K562 (cell line): ENCODE data around the gene SLAIN2. TPM values are rescaled to one million over a fixed set of nuclear protein-coding genes. Genes with fewer than 3 reads are reported as not detected.

Experiments used
- ATAC-seq: fragments of 200-7000 bp; cut with Tn5 transposase; 3 replicates; pipeline ENCODE4 v1.9.1; 2020; ENCODE audit warnings: moderate library complexity
- BruUV-seq: library from RNA; stranded (reverse); fragments of 400-500 nt; replicated peaks from 2 replicates; lab custom pipeline; 2021; lab: Mats Ljungman, UMichigan
- CTCF ChIA-PET: fragments of 300-600 bp; formaldehyde crosslinking; extraction: SDS; loops from one replicate; lab custom pipeline; 2021; ENCODE audit warnings: low intra/inter-chr PET ratio; lab: Yijun Ruan, JAX
- POLR2A ChIA-PET: fragments of 300-600, 350-650 bp; sonication (Branson Sonifier 250); formaldehyde crosslinking; extraction: SDS; loops from one replicate; lab custom pipeline; 2021; ENCODE audit warnings: antibody characterized with exemption, inconsistent platforms; lab: Yijun Ruan, JAX
- DNase-seq, 4 experiments: peaks; one replicate each; pipeline versions ENCODE4 v3.0.0 to v3.0.0-alpha.2; 2011 to 2018; ENCODE audit warnings: low spot score in 3 of 4, mixed read lengths in 3 of 4; ENCODE audit errors: extremely low read depth in 1 of 4
- FAIRE-seq: peaks from 2 replicates; lab custom pipeline; 2011; peaks lifted over from hg19 to GRCh38; lab: Jason Lieb, UNC
- H2AFZ ChIP-seq: 2 replicates; pipeline ENCODE4 v1.6.0; 2011; ENCODE audit warnings: low read depth, low read length, control low read depth, inconsistent platforms
- H3K27ac ChIP-seq: fragments of 200-600 bp; 3 replicates; pipeline ENCODE4 v1.8.0; 2011; ENCODE audit warnings: low read depth, mild to moderate bottlenecking, control low read depth, inconsistent platforms, low read length, moderate library complexity, mixed read lengths; ENCODE audit errors: extremely low read depth
- H3K27me3 ChIP-seq, 2 experiments: fragments of 300-600 bp in 1 of 2; 2 replicates in 1 of 2; 3 replicates in 1 of 2; pipeline versions ENCODE4 v1.6.0 to v1.8.0; 2011; ENCODE audit warnings: inconsistent platforms in 2 of 2, low read length in 2 of 2, mild to moderate bottlenecking in 1 of 2, mixed read lengths in 1 of 2, moderate library complexity in 1 of 2; ENCODE audit not compliant: control insufficient read depth in 2 of 2, insufficient read depth in 2 of 2
- H3K36me3 ChIP-seq: fragments of 300-600 bp; 3 replicates; pipeline ENCODE4 v1.8.0; 2011; ENCODE audit warnings: mild to moderate bottlenecking, low read length, inconsistent platforms; ENCODE audit not compliant: control insufficient read depth, insufficient read depth
- H3K4me1 ChIP-seq, 2 experiments: fragments of 200-600 bp in 1 of 2; replicated peaks in 1 of 2; 2 replicates in 1 of 2; 3 replicates in 1 of 2; pipeline versions ENCODE4 v1.5.1 to v1.8.0; 2011; ENCODE audit warnings: inconsistent platforms in 2 of 2, low read length in 2 of 2, mild to moderate bottlenecking in 1 of 2, mixed read lengths in 1 of 2, moderate library complexity in 1 of 2; ENCODE audit not compliant: control insufficient read depth in 2 of 2, insufficient read depth in 2 of 2
- H3K4me2 ChIP-seq: 2 replicates; pipeline ENCODE4 v1.6.1; 2011; ENCODE audit warnings: low read length, control low read depth, inconsistent platforms, mixed read lengths; ENCODE audit not compliant: insufficient read depth
- H3K4me3 ChIP-seq: fragments of 200-600 bp; sonication (generic), shearing (Covaris generic); 2 replicates; pipeline ENCODE4 v1.5.1; 2016; ENCODE audit warnings: control low read depth, inconsistent platforms
- H3K79me2 ChIP-seq: fragments of 200-600 bp; 3 replicates; pipeline ENCODE4 v1.8.0; 2011; ENCODE audit warnings: low read length, inconsistent platforms; ENCODE audit not compliant: control insufficient read depth, insufficient read depth
- H3K9ac ChIP-seq, 2 experiments: 2 replicates each; pipeline versions ENCODE4 v1.6.0 to v1.6.1; 2011; ENCODE audit warnings: low read depth in 2 of 2, low read length in 2 of 2, control low read depth in 1 of 2, inconsistent platforms in 1 of 2, mild to moderate bottlenecking in 1 of 2, mixed read lengths in 1 of 2; ENCODE audit not compliant: insufficient read depth in 1 of 2
- H3K9me1 ChIP-seq: one replicate; pipeline ENCODE4 v1.6.0; 2011; ENCODE audit warnings: inconsistent platforms, mild to moderate bottlenecking, low read length, moderate library complexity; ENCODE audit not compliant: control insufficient read depth, insufficient read depth
- H3K9me3 ChIP-seq: replicated peaks from 2 replicates; pipeline ENCODE4 v1.5.1; 2011; ENCODE audit warnings: low read depth, low read length, inconsistent platforms; ENCODE audit not compliant: control insufficient read depth, insufficient read depth
- H4K20me1 ChIP-seq: replicated peaks from 2 replicates; pipeline ENCODE4 v1.6.1; 2011; ENCODE audit warnings: low read length, inconsistent platforms, mixed read lengths; ENCODE audit not compliant: control insufficient read depth, insufficient read depth
- CBX5 ChIP-seq: IDR thresholded peaks from 2 replicates; pipeline ENCODE4 v1.6.1; 2014; ENCODE audit warnings: low read depth, borderline replicate concordance
- CEBPZ ChIP-seq: fragments of 150-350 bp; IDR thresholded peaks from 2 replicates; pipeline ENCODE4 v1.6.1; 2014; ENCODE audit warnings: low read depth, mild to moderate bottlenecking, low read length, borderline replicate concordance
- PRDM10 ChIP-seq: fragments of 450-650 bp; IDR thresholded peaks from 2 replicates; pipeline ENCODE4 v1.6.1; 2018; ENCODE audit not compliant: partially characterized antibody
- WGBS: fragments of 100-300 bp; shearing (Covaris generic); methylation state at CpG from one replicate; pipeline ENCODE4 v1.1.6; 2016; ENCODE audit warnings: low coverage, mixed read lengths; ENCODE audit not compliant: insufficient coverage; ENCODE audit errors: missing lambda C conversion rate; 5-methylcytosine and 5-hydroxymethylcytosine counted together
- in situ Hi-C: fragments of 300-500 bp; cut with MboI; formaldehyde crosslinking; loops from 4 replicates; pipeline ENCODE4 v1.15.0; 2018; ENCODE audit warnings: inconsistent platforms, mixed read lengths
- intact Hi-C: fragments of 100-400 bp; cut with micrococcal nuclease; formaldehyde crosslinking; loops from 2 replicates; pipeline ENCODE4 v1.14.2; 2022
- polyA plus RNA-seq, 8 experiments: library from polyadenylated mRNA; depleted of rRNA in 4 of 8; stranded (reverse) in 5 of 8; unstranded in 3 of 8; fragments of >200 nt; fragmentation: Nextera tagmentation in 2 of 8; fragmentation: Illumina TruSeq in 1 of 8; extraction: Ambion mirVana in 2 of 8; extraction: Trizol in 1 of 8; gene quantifications; 2 replicates each; pipeline versions ENCODE4 v1.2.1 to v1.2.3, GENCODE V29; 2011 to 2014; ENCODE audit warnings: inconsistent platforms in 1 of 8, missing spikeins in 1 of 8
- total RNA-seq, 7 experiments: library from RNA; depleted of rRNA in 6 of 7; stranded (reverse); fragments of >200 nt in 6 of 7; fragmentation: Illumina TruSeq in 2 of 7; extraction: Trizol in 2 of 7; gene quantifications; 2 replicates each; pipeline versions ENCODE4 v1.2.1 to v1.2.3, GENCODE V29; 2011 to 2021; ENCODE audit warnings: low replicate concordance in 1 of 7

Gene SLAIN2
- total and polyA plus RNA-seq, 9 of the 15 experiments (the other 6 are each of a cell fraction or from before 2014, with no cell fraction given): 3.5 to 116 (median 35.0) TPM

- BruUV-seq: no TSS peak
- Histone ChIP-seq H3K27ac (no peak overlapping the region), H4K20me1 (no peaks in the 10 kb centered on the region), H3K36me3 (peaks cover 2% of the 10 kb centered on the region; the same call in 1 of the 3 replicates), H3K79me2 (peaks cover 58% of the 10 kb centered on the region), H2AFZ (no peak overlapping the region), H3K4me2 (no peak overlapping the region), H3K9ac (no peak overlapping the region), H3K4me1 (no peaks in the 10 kb centered on the region), H3K9me3 (no peaks in the 10 kb centered on the region), H3K4me3 (no peak overlapping the region), H3K27me3 (no peaks in the 10 kb centered on the region), H3K9me1 (no peaks in the 10 kb centered on the region)
- 70% methylated on average over 4 of the region's 4 CpGs for WGBS
- CTCF ChIA-PET: no interaction called here
- no peak for TF ChIP-seq CEBPZ
- TF ChIP-seq PRDM10: peak; percentile 78
- no peak for TF ChIP-seq CBX5
- in situ Hi-C loops: no loop called here
- ATAC-seq (no peak), DNase-seq (no peak), FAIRE-seq (no peak)
- POLR2A ChIA-PET: interaction anchor here (0.8 to 0.9 kb wide), 2 partner anchors 12 to 18 kb away, joined by 3 read pairs; no protein-coding TSS in a partner anchor
- intact Hi-C loops: no loop called here
These were observed 19.1 kb downstream of the SLAIN2 start for GRCh38 chr4:48360285-48361011.
